WTC11 (cell line): ENCODE data around the gene NPTX1. TPM values are rescaled to one million over a fixed set of nuclear protein-coding genes. Genes with fewer than 3 reads are reported as not detected.
A peak's percentile ranks its signal among the peaks of the same experiment; 100 is the strongest.

ENCODE experiments used
- ATAC-seq: fragments of 200-7000 bp; cut with Tn5 transposase; 2 replicates; pipeline ENCODE4 v1.10.0; 2021; ENCODE audit warnings: mild to moderate bottlenecking, moderate library complexity
- CTCF ChIA-PET: fragments of 300-600 bp; sonication (Branson Sonifier 250); formaldehyde crosslinking; loops from one replicate; lab custom pipeline; 2021; ENCODE audit warnings: antibody characterized with exemption; lab: Charles Lee
- POLR2A ChIA-PET: fragments of 350-600 bp; sonication (Branson Sonifier 250); formaldehyde crosslinking; loops from one replicate; lab custom pipeline; 2021; ENCODE audit warnings: antibody characterized with exemption; lab: Charles Lee
- DNase-seq: peaks from one replicate; pipeline ENCODE4 v3.0.0; 2021; ENCODE audit warnings: low spot score
- H3K27ac Mint-ChIP-seq: 2 replicates; pipeline ENCODE4 v1.8.0; 2021; ENCODE audit warnings: mixed read lengths
- H3K27me3 Mint-ChIP-seq: 2 replicates; pipeline ENCODE4 v1.8.0; 2021; ENCODE audit warnings: low read depth, mild to moderate bottlenecking, moderate library complexity, mixed read lengths
- H3K36me3 Mint-ChIP-seq: 2 replicates; pipeline ENCODE4 v1.8.0; 2021; ENCODE audit warnings: mixed read lengths
- H3K4me1 Mint-ChIP-seq: 2 replicates; pipeline ENCODE4 v1.8.0; 2022; ENCODE audit warnings: mixed read lengths
- H3K4me3 Mint-ChIP-seq: 2 replicates; pipeline ENCODE4 v1.8.0; 2021; ENCODE audit warnings: mild to moderate bottlenecking, moderate library complexity, mixed read lengths
- H3K9me3 Mint-ChIP-seq: 2 replicates; pipeline ENCODE4 v1.8.0; 2021; ENCODE audit warnings: mixed read lengths
- ATF2 ChIP-seq: sonication (generic); formaldehyde crosslinking; IDR thresholded peaks from 2 replicates; pipeline ENCODE4 v1.8.1; 2022; ENCODE audit warnings: low read depth, missing genetic modification reagents, borderline replicate concordance
- CREM ChIP-seq: sonication (generic); formaldehyde crosslinking; IDR thresholded peaks from 2 replicates; pipeline ENCODE4 v1.8.1; 2022; ENCODE audit warnings: mild to moderate bottlenecking, missing genetic modification reagents, moderate library complexity
- E2F4 ChIP-seq: sonication (generic); formaldehyde crosslinking; IDR thresholded peaks from 2 replicates; pipeline ENCODE4 v1.8.1; 2022; ENCODE audit warnings: low read depth, mild to moderate bottlenecking, moderate library complexity, missing genetic modification reagents, borderline replicate concordance
- GABPB1 ChIP-seq: sonication (generic); formaldehyde crosslinking; IDR thresholded peaks from 2 replicates; pipeline ENCODE4 v1.8.1; 2023; ENCODE audit warnings: mild to moderate bottlenecking, missing genetic modification reagents
- IRF1 ChIP-seq: sonication (generic); formaldehyde crosslinking; IDR thresholded peaks from 2 replicates; pipeline ENCODE4 v1.8.0; 2023; ENCODE audit warnings: missing genetic modification reagents
- MXD4 ChIP-seq: fragments of 250-450 bp; sonication (Bioruptor Pico); IDR thresholded peaks from 2 replicates; pipeline ENCODE4 v1.8.0; 2021; ENCODE audit warnings: mild to moderate bottlenecking, moderate library complexity, borderline replicate concordance
- PRDM15 ChIP-seq: sonication (generic); formaldehyde crosslinking; IDR thresholded peaks from 2 replicates; pipeline ENCODE4 v1.8.0; 2022; ENCODE audit warnings: missing genetic modification reagents
- SP1 ChIP-seq: sonication (generic); formaldehyde crosslinking; conservative IDR thresholded peaks from 2 replicates; pipeline ENCODE4 v1.8.1; 2022; ENCODE audit warnings: missing genetic modification reagents
- USF2 ChIP-seq: sonication (generic); formaldehyde crosslinking; IDR thresholded peaks from 2 replicates; pipeline ENCODE4 v1.8.1; 2023; ENCODE audit warnings: mild to moderate bottlenecking, missing genetic modification reagents, moderate library complexity
- ZBTB21 ChIP-seq: sonication (generic); formaldehyde crosslinking; IDR thresholded peaks from 2 replicates; pipeline ENCODE4 v1.8.1; 2023; ENCODE audit warnings: mild to moderate bottlenecking, missing genetic modification reagents, borderline replicate concordance
- total RNA-seq: library from RNA; stranded (reverse); gene quantifications from 3 replicates; pipeline ENCODE4 v1.2.3, GENCODE V29; 2021
- TF ChIP-seq, protein P1 (sequence below): fragments of 200-600 bp; IDR thresholded peaks from 2 replicates; pipeline ENCODE4 v1.8.0; 2022; ENCODE audit warnings: antibody characterized with exemption
- TF ChIP-seq, protein P2 (sequence below): sonication (generic); formaldehyde crosslinking; IDR thresholded peaks from 2 replicates; pipeline ENCODE4 v1.8.1; 2023; ENCODE audit warnings: mild to moderate bottlenecking, missing genetic modification reagents
- TF ChIP-seq, protein P3 (sequence below): fragments of 250-450 bp; sonication (Bioruptor Pico); IDR thresholded peaks from 2 replicates; pipeline ENCODE4 v1.8.0; 2021; ENCODE audit warnings: mild to moderate bottlenecking
- TF ChIP-seq, protein P4 (sequence below): sonication (generic); formaldehyde crosslinking; IDR thresholded peaks from 2 replicates; pipeline ENCODE4 v1.8.1; 2022; ENCODE audit warnings: missing genetic modification reagents, borderline replicate concordance
- TF ChIP-seq, protein P5 (sequence below): sonication (generic); formaldehyde crosslinking; IDR thresholded peaks from 2 replicates; pipeline ENCODE4 v1.8.0; 2022; ENCODE audit warnings: mild to moderate bottlenecking, missing genetic modification reagents
- TF ChIP-seq, protein P6 (sequence below): fragments of 250-450 bp; sonication (Bioruptor Pico); IDR thresholded peaks from 2 replicates; pipeline ENCODE4 v1.9.0; 2021; ENCODE audit warnings: mild to moderate bottlenecking

The NPTX1 gene
- total RNA-seq, 1 experiment from 2014 or later = 15.1 TPM

DNA sequence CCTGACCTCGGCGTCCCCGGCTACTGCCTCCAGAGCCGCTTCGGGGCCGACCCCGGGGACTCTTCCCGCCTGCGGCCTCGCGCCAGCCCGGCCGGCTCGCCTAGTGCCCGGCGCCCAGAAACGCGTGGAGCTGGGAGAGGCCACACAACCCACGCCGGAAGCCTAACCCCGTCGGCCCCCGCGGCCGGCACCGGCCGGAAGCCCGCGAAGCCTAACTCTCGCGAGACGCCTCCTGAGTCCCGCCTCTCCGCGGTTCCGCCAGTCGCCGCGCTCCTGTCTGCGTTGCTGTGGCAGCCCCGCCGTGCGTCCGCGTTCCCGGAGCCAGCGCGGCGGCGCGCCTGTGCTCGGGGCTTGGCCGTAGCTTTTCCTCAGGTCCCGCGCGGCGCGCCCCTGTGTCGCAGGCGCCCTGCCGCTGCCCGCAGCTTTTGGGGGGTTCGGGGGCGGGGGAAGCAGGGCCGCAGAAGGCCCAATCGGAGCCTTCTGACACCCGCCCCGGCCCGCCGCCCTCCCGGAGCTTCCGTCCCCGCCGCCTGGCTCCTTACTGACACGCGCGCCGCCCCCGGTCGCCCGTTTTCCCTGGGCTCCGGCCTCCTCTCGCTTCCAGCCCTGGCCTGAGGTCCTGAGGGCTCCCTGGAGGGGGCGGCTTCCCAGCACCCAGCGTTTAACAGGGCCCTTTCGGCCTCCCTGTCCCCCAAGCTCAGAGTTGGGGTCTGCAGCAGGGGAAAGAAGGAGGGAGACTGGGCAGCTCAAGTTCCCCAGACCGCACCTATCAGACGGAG is 21.7 kb downstream of the NPTX1 start:
- H3K4me1 Mint-ChIP-seq = peaks cover 15% of the 10 kb centered on the region
- H3K27ac Mint-ChIP-seq = peak overlapping the region; percentile 95
- TF ChIP-seq PRDM15 (no peak), MXD4 (CRISPR knock-in tag) (no peak), SP1 (CRISPR knock-in tag) (peak; percentile 63), ZBTB21 (CRISPR knock-in tag) (no peak), E2F4 (CRISPR knock-in tag) (peak; percentile 50; the same call in 1 of the 2 replicates), CREM (CRISPR knock-in tag) (no peak), GABPB1 (peak; percentile 80), IRF1 (CRISPR knock-in tag) (no peak), ATF2 (CRISPR knock-in tag) (no peak), USF2 (CRISPR knock-in tag) (peak; percentile 20; the same call in 1 of the 2 replicates)
- TF ChIP-seq, protein P1, sequence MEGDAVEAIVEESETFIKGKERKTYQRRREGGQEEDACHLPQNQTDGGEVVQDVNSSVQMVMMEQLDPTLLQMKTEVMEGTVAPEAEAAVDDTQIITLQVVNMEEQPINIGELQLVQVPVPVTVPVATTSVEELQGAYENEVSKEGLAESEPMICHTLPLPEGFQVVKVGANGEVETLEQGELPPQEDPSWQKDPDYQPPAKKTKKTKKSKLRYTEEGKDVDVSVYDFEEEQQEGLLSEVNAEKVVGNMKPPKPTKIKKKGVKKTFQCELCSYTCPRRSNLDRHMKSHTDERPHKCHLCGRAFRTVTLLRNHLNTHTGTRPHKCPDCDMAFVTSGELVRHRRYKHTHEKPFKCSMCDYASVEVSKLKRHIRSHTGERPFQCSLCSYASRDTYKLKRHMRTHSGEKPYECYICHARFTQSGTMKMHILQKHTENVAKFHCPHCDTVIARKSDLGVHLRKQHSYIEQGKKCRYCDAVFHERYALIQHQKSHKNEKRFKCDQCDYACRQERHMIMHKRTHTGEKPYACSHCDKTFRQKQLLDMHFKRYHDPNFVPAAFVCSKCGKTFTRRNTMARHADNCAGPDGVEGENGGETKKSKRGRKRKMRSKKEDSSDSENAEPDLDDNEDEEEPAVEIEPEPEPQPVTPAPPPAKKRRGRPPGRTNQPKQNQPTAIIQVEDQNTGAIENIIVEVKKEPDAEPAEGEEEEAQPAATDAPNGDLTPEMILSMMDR = no peak
- TF ChIP-seq, protein P2, sequence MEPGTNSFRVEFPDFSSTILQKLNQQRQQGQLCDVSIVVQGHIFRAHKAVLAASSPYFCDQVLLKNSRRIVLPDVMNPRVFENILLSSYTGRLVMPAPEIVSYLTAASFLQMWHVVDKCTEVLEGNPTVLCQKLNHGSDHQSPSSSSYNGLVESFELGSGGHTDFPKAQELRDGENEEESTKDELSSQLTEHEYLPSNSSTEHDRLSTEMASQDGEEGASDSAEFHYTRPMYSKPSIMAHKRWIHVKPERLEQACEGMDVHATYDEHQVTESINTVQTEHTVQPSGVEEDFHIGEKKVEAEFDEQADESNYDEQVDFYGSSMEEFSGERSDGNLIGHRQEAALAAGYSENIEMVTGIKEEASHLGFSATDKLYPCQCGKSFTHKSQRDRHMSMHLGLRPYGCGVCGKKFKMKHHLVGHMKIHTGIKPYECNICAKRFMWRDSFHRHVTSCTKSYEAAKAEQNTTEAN (CRISPR knock-in tag) = no peak
- TF ChIP-seq, protein P3, sequence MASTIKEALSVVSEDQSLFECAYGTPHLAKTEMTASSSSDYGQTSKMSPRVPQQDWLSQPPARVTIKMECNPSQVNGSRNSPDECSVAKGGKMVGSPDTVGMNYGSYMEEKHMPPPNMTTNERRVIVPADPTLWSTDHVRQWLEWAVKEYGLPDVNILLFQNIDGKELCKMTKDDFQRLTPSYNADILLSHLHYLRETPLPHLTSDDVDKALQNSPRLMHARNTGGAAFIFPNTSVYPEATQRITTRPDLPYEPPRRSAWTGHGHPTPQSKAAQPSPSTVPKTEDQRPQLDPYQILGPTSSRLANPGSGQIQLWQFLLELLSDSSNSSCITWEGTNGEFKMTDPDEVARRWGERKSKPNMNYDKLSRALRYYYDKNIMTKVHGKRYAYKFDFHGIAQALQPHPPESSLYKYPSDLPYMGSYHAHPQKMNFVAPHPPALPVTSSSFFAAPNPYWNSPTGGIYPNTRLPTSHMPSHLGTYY (CRISPR knock-in tag) = 0 out of 2 replicates have a peak, but pooled peaks have one; percentile 36
- TF ChIP-seq, protein P4, sequence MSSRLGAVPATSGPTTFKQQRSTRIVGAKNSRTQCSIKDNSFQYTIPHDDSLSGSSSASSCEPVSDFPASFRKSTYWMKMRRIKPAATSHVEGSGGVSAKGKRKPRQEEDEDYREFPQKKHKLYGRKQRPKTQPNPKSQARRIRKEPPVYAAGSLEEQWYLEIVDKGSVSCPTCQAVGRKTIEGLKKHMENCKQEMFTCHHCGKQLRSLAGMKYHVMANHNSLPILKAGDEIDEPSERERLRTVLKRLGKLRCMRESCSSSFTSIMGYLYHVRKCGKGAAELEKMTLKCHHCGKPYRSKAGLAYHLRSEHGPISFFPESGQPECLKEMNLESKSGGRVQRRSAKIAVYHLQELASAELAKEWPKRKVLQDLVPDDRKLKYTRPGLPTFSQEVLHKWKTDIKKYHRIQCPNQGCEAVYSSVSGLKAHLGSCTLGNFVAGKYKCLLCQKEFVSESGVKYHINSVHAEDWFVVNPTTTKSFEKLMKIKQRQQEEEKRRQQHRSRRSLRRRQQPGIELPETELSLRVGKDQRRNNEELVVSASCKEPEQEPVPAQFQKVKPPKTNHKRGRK (CRISPR knock-in tag) = no peak
- TF ChIP-seq, protein P5, sequence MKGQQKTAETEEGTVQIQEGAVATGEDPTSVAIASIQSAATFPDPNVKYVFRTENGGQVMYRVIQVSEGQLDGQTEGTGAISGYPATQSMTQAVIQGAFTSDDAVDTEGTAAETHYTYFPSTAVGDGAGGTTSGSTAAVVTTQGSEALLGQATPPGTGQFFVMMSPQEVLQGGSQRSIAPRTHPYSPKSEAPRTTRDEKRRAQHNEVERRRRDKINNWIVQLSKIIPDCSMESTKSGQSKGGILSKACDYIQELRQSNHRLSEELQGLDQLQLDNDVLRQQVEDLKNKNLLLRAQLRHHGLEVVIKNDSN (CRISPR knock-in tag) = peak; percentile 58; the same call in 1 of the 2 replicates
- TF ChIP-seq, protein P6, sequence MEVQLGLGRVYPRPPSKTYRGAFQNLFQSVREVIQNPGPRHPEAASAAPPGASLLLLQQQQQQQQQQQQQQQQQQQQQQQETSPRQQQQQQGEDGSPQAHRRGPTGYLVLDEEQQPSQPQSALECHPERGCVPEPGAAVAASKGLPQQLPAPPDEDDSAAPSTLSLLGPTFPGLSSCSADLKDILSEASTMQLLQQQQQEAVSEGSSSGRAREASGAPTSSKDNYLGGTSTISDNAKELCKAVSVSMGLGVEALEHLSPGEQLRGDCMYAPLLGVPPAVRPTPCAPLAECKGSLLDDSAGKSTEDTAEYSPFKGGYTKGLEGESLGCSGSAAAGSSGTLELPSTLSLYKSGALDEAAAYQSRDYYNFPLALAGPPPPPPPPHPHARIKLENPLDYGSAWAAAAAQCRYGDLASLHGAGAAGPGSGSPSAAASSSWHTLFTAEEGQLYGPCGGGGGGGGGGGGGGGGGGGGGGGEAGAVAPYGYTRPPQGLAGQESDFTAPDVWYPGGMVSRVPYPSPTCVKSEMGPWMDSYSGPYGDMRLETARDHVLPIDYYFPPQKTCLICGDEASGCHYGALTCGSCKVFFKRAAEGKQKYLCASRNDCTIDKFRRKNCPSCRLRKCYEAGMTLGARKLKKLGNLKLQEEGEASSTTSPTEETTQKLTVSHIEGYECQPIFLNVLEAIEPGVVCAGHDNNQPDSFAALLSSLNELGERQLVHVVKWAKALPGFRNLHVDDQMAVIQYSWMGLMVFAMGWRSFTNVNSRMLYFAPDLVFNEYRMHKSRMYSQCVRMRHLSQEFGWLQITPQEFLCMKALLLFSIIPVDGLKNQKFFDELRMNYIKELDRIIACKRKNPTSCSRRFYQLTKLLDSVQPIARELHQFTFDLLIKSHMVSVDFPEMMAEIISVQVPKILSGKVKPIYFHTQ = no peak

More for the DNA sequence above, 21.7 kb downstream of the NPTX1 start:
- Mint-ChIP-seq H3K9me3 (no peaks in the 10 kb centered on the region), H3K27me3 (peaks cover 37% of the 10 kb centered on the region), H3K4me3 (peak overlapping the region; percentile 91), H3K36me3 (no peaks in the 10 kb centered on the region)
- ATAC-seq = peak; percentile 88
- ChIA-PET CTCF (interaction anchor here (0.6 to 2.5 kb wide), 14 partner anchors 11 to 445 kb away, joined by 3 to 24 read pairs (median 4); partner anchors contain the start of gene NPTX1), POLR2A (interaction anchor here (0.6 to 1.3 kb wide), 6 partner anchors 9 to 785 kb away, joined by 3 to 5 read pairs (median 3); partner anchors contain the start of gene NDUFAF8)
- DNase-seq = peak; percentile 96
